Left ventricle myocardium inferior (tissue), 1 donor: ENCODE measurements around the gene CD86. TPM values are rescaled to one million over a fixed set of nuclear protein-coding genes. Genes with fewer than 3 reads are reported as not detected.

ENCODE experiments used
- DNase-seq: peaks from one replicate; pipeline ENCODE4 v3.0.0-alpha.2; 2020
- H3K27ac ChIP-seq: fragments of 200-600 bp; replicated peaks from 2 replicates; pipeline ENCODE4 v1.8.0; 2021
- H3K27me3 ChIP-seq: fragments of 200-600 bp; 2 replicates; pipeline ENCODE4 v1.8.0; 2021; ENCODE audit warnings: low read depth
- H3K36me3 ChIP-seq: fragments of 200-600 bp; 2 replicates; pipeline ENCODE4 v1.8.0; 2021
- H3K4me1 ChIP-seq: fragments of 200-600 bp; 2 replicates; pipeline ENCODE4 v1.8.0; 2021
- H3K4me3 ChIP-seq: fragments of 200-600 bp; 2 replicates; pipeline ENCODE4 v1.8.0; 2021; ENCODE audit warnings: mild to moderate bottlenecking, moderate library complexity
- H3K9me3 ChIP-seq: fragments of 200-600 bp; replicated peaks from 2 replicates; pipeline ENCODE4 v1.8.0; 2021
- CTCF ChIP-seq: fragments of 200-600 bp; IDR thresholded peaks from 2 replicates; pipeline ENCODE4 v1.8.0; 2021; ENCODE audit warnings: antibody characterized with exemption, mild to moderate bottlenecking, borderline replicate concordance
- intact Hi-C: fragments of 100-400 bp; cut with micrococcal nuclease; formaldehyde crosslinking; loops from one replicate; pipeline ENCODE4 v1.11.0; 2022
- total RNA-seq: library from RNA; stranded (reverse); fragmentation: NEBNext Ultra II Directional; extraction: Animal tissue kit (Norgen Biotek cat#: 25700); gene quantifications from one replicate; pipeline ENCODE4 v1.2.1, GENCODE V29; 2021
- donor health status: DM: no; HTN: yes; CAD: no; lungs with severe emphysema.

CD86 gene
- total RNA-seq, 1 donor from 2014 or later: 3.6 TPM

GRCh38 chr3:122094125-122094524 is 39.0 kb downstream of the CD86 start:
- H3K4me3 ChIP-seq: no peak overlapping the region
- peaks cover 8% of the 10 kb centered on the region for H3K27me3 ChIP-seq
- H3K27ac ChIP-seq: no peak overlapping the region
- TF ChIP-seq CTCF: no peak
- intact Hi-C loops: no loop called here
- H3K36me3 ChIP-seq: no peaks in the 10 kb centered on the region
- no peaks in the 10 kb centered on the region for H3K9me3 ChIP-seq
- DNase-seq: no peak
- peaks cover 3% of the 10 kb centered on the region for H3K4me1 ChIP-seq

- intact Hi-C loops: no loop called here
- no peak for TF ChIP-seq CTCF
Observed at GRCh38 chr3:122094693-122095092, 39.5 kb downstream of the CD86 start.

GRCh38 chr3:122097141-122097540 is 42.0 kb downstream of the CD86 start:
- Histone ChIP-seq H3K27me3 (peaks cover 6% of the 10 kb centered on the region), H3K4me1 (peaks cover 3% of the 10 kb centered on the region), H3K9me3 (no peaks in the 10 kb centered on the region), H3K27ac (no peak overlapping the region), H3K36me3 (no peaks in the 10 kb centered on the region), H3K4me3 (no peak overlapping the region)
- intact Hi-C loops: no loop called here
- no peak for TF ChIP-seq CTCF
- DNase-seq: no peak

More at GRCh38 chr3:122094693-122095092, 39.5 kb downstream of the CD86 start:
- H3K4me1 ChIP-seq: peaks cover 3% of the 10 kb centered on the region
- H3K4me3 ChIP-seq: no peak overlapping the region
- DNase-seq: no peak
- H3K27ac ChIP-seq: no peak overlapping the region
- H3K27me3 ChIP-seq: peaks cover 6% of the 10 kb centered on the region
- no peaks in the 10 kb centered on the region for H3K9me3 ChIP-seq
- H3K36me3 ChIP-seq: no peaks in the 10 kb centered on the region

- Histone ChIP-seq H3K9me3 (no peaks in the 10 kb centered on the region), H3K27me3 (peaks cover 6% of the 10 kb centered on the region), H3K27ac (no peak overlapping the region), H3K36me3 (no peaks in the 10 kb centered on the region), H3K4me1 (peaks cover 3% of the 10 kb centered on the region), H3K4me3 (no peak overlapping the region)
- TF ChIP-seq CTCF: no peak
- intact Hi-C loops: no loop called here
- DNase-seq: no peak
Observed at GRCh38 chr3:122098611-122099010, 43.4 kb downstream of the CD86 start.

- Histone ChIP-seq H3K9me3 (no peaks in the 10 kb centered on the region), H3K4me3 (no peak overlapping the region), H3K4me1 (peaks cover 3% of the 10 kb centered on the region), H3K36me3 (no peaks in the 10 kb centered on the region), H3K27ac (no peak overlapping the region), H3K27me3 (peaks cover 6% of the 10 kb centered on the region)
- DNase-seq: no peak
- TF ChIP-seq CTCF: no peak
- intact Hi-C loops: no loop called here
Observed at GRCh38 chr3:122099255-122099654, 44.1 kb downstream of the CD86 start.

- no peak for TF ChIP-seq CTCF
- H3K4me1 ChIP-seq: peaks cover 3% of the 10 kb centered on the region
- intact Hi-C loops: no loop called here
- no peaks in the 10 kb centered on the region for H3K9me3 ChIP-seq
- no peak overlapping the region for H3K4me3 ChIP-seq
- peaks cover 6% of the 10 kb centered on the region for H3K27me3 ChIP-seq
- H3K27ac ChIP-seq: no peak overlapping the region
- H3K36me3 ChIP-seq: no peaks in the 10 kb centered on the region
- DNase-seq: no peak
Observed at GRCh38 chr3:122100083-122100482, 44.9 kb downstream of the CD86 start.
